ENCODE results near the gene CIITA.

The CIITA gene

DNA sequence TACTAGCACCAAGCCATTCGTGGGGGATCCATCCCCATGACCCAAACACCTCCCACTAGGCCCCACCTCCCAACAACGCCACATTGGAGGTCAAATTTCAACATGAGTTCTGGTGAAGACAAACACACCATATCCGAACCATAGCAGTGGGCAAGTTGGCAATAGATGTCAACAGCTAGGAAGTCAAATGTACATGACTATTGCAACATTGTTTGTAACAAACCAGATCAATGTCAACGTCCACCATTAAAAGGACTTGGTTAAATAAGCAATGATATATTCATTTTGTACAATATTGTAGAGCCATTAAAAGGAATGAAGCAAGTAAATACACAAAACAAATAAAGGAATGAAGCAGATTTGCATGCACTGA is 26.5 kb upstream of the CIITA start:
- DNase-seq: no peak

DNA sequence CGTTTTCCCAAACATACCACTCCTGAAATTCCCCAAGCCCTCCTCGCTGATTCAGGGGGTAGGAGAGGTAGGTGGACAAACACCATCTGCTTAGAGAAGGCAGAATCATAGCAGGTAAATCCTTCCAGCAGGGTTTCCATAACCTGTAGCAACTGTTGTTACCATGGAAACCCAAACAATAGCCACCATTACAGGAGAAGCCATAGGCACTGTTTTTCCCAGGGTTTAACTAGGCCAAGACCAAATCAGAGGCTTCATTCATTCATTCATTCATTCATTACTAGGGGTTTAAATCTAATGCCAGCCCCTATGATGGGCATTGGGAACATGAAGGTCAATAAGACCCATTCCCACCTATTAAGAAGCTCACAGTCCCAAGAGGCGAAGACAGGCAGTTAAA is 25.5 kb upstream of the CIITA start:
- no peak for DNase-seq

DNA sequence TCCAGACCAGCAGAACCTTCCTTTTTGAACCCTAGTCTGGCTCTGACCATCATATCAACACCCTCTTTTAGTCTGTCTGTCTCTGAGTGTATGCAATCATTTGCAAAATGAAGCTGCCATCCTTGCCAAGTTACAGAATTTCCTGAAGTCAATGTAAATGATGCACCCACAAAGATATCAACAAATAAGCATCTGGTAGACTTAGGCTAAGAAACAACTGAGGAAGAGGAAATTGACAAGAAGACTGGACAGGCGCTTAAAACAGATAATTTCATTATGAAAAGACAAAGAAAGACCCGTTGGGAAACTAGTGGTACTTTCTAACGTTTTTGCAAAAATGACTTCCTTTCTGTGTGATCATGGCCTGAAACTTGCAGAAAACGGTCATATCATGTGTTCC is 24.7 kb upstream of the CIITA start:
- no peak for DNase-seq

DNA sequence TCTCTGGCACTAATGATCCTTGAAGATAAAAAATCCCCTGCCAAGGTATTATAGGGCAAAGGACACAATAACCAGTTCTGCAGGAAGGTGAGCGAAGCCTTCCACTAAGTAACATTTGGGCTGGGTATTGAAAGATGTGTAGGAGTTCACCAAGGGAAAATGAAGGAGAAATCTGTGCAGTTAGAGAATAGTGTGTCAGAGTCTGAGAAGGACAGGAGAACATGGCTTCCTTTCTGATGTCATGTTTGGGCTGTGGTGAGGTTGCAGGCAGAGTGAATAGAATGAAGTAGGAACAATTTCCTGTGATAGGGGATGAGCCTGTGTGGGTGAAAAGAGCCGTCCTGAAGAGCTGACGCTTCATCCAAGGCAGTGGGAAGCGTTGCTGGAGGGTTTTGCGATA is 24.1 kb upstream of the CIITA start:
- DNase-seq: no peak

DNA sequence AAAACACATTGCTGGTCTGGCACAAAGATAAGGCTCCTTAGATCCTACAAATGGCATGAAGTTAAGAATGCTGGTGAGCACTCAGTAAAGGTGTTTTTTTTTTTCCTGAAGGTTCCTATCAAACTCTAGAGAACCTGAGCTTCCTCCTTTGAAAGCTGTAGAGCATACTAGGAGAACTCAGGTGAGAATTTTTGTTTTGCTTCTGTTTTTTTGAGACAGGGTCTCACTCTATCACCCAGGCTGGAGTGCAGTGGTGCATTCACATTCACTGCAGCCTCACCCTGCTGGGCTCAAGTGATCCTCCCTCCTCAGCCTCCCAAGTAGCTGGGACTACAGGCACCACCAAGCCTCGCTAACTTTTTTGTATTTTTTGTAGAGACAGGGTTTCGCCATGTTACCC is 21.0 kb upstream of the CIITA start:
- no peak for DNase-seq

DNA sequence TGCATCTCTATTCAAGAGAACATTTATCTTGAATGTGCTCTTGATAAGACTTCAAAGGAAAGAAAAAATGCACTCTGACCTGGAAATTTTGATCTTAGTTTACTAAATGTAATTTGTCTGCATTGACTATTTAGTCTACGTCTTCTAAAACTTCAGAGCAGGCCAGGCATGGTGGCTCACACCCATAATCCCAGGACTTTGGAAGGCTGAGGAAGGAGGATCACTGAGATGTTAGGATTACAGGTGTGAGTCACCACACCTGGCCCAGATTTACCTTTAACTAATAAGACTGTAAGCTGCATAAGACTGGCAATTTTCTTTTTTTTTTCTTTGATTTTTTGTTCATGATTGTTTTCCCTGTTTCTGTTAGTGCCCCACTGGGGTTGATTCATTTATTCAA is 18.8 kb upstream of the CIITA start:
- DNase-seq: no peak

DNA sequence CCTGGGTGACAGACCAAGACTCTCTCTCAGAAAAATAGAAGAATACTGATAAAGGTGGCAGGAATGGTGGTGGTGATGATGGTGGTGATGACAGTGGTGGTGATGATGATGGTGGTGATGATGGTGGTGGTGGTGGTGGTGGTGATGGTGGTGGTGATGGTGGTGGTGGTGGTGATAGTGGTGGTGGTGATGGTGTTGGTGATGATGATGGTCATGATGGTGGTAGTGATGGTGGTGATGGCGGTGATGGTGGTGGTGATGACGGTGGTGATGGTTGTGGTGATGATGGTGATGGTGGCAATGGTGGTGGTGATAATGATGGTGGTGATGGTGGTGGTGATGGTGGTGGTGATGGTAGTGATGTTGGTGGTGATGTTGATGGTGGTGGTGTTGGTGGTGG is 18.0 kb upstream of the CIITA start:
- no peak for DNase-seq

DNA sequence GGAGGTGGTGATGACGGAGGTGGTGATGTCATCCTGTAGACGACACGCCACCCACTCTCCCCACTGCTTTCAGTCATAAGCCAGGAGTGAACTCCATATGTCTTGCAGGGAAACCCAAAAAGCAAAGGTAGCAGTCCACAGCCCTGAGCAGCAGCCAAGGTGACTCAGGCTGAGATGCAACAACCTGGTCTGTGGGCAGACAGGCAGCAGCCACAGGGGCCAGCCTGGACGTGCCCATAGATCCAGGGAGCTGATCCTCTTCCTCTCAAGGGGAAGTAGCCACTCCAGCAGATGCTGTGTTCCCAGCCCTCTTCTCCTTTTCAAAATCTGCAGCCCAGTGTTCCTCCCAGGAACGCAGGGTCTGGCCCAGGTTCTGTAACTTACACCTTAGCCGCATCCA is 17.3 kb upstream of the CIITA start:
- DNase-seq: no peak

DNA sequence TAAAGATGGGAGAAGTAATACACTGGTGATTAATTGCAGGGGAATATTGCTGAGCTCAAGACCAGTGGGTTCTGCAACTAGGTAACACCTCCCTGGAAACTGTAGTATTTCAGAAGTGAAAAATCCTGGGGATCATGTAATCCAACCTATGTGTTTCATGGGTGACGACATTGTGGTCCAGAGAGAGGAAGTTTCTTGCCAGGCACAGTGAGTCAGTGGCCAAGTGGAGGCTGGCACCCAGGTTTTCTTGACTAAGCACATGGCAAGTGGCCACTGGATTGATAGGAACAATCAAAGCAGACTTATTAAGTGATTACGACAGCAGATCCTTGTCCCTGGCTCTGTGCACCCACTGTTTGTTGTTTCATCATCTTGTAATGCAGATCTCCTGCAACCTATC is 14.6 kb upstream of the CIITA start:
- no peak for DNase-seq

DNA sequence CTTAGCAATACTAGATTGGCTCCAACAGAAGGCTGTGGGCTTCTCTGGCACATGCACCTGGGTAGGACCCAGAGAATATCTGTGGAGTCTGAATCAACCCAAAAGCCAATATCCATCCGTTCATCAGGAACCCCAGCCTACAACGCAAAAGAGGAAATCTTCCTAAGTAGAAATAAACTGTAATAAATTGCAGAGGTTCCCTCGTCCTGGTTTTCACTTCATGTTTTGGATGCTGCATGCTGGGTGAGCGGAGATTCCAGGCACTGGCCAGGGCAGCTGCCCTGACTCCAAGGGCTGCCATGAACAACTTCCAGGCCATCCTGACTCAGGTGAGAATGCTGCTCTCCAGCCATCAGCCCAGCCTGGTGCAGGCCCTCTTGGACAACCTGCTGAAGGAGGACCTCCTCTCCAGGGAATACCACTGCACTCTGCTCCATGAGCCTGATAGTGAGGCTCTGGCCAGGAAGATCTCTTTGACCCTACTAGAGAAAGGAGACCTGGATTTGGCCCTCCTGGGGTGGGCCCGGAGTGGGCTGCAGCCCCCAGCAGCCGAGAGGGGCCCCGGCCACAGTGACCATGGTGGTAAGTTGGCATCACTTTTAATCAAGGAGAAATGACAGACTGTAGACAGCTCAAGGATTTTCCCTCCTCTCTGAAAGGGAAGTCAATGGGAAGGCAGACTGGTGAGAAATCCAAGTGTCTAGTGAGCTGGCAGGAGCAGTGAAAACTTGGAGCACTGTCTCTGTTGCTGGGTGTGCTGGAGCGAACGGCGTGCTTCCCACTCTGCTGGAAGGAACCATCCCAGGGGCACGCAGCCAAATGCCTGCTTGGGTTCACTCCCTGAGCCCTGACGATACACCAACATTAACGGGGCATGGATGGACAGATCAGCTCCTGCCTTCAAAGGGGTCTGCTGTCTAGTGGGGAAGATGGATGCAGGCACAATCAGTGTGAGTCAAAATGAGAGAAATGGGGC is 10.7 kb upstream of the CIITA start:
- DNase-seq: no peak

DNA sequence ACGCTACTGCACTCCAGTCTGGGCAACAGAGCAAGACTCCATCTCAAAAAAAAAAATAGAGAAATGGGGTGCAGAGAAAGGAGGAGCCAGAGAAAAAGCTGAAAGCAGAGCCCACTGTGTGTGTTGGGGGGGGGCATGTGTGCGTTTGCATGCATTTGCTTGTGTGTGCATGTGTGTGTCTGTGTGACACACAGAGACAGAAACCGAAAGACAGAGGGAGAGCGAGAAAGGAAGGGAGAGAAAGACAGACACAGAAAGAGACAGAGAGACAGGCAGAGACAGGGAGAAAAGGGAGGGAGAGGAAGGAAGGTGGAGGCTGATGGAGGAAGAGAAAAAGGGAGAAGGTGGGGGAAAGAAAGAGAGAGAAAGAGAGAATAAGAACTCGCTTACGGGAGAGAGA is 9.8 kb upstream of the CIITA start:
- DNase-seq: no peak

DNA sequence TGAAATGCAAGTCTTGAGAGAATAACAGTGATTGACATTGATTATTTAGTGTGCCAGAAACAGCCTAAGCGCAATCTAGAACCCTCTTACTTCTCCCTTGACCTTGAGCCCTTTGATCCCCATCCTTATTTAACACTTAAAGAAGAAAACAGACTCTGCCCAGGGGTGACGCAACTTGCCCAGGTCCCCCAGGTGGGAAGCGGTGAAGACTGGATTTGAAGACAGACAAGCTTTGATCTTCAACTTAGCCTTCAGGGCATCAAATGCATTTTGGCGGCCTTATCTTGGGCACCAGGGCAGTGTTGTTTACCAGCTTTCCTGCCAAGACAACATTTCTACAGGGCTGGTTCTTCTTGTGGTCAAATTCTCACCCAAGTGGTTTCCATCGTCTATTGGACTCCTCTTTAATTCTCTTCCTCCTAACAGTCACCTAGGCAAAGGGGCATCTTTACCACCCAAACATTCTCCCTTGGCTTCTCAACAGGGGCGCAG is 8.9 kb upstream of the CIITA start:
- no peak for DNase-seq

DNA sequence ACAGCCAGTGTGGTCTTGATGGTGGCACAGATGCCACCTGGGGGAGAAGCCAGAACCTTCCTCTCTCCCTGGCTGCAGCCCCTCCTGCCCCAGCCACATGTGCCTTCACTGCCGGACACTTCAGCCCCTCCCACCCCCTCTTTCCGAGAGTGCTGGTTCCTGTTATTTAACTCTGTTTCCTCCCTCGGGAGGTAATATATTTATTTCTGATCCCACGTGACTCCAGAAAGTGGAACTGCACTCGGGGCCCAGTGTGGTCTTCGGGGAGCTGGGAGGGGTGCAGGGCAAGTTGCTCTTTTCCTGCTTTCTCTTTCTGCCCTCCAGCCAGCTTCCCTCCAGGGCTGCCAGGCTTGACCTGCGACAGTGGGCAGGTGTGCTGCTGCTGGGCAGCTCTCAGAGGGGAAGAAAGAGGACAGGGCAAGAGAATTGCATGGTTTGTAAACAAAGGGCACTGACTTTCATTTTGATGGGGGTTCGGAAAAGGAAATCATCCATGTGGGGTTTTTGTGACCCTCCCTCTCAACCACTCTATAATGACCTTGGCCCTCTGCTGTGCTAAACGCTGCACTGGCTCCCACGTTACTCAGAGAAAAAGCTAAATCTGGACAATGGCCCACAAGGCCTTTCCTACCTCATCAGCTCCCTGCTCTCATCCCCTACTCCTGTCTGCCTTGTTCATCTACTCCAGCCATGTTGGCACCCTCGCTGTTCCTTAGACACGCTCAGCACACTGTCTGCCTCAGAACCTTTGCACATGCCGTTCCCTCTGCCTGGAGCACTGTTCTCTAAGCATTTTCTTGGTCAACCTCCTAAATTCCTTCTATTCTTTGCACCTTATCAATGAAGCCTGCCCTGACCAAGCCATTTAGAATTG is 8.2 kb upstream of the CIITA start:
- no peak for DNase-seq

DNA sequence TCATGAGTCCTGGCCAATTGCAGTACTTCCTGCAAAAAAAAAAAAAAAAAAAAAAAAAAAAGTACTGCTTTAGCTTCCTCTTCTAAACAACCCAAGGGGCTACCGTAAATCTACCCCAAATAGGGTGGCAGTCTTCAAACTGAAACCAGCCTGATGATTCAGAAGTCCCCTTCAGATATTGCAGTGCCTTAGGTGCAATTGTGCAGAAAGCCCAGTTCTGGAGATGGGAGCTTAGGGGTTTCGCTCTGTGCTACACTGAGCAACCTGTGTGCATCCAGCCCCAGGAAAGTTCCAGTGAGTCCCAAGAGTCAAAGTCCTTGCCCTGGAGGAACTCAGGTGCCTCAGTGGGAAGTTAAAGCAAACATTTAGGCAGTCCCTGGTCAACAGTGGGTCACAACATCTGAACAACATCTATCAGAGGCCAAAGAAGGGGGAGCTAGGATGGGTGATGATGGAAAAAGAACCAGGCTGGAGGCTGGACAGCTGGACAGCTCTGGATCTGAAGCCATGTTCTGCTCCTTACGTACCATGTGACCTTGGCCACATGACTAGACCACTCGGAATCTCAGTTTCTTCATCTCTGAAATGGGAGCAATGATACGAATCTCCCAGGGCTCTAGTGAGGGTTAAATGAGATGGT is 6.7 kb upstream of the CIITA start:
- DNase-seq: no peak

DNA sequence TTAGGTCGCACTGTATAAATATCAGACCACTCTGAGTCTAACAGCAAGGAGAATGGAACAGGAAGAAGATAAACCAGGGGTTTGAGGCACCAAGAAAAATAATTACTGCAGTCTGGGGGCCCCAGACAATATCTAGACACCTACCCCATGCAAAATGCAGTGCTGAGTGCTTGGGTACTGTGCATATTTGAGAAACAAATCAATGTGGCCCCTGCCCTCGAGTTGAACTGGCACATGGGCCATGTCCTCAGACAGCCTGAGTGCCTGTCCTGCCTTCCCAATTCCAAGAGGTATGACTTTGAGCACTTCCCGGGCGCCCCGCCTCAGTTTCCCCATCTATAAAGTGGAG is 6.2 kb upstream of the CIITA start:
- DNase-seq: no peak

DNA sequence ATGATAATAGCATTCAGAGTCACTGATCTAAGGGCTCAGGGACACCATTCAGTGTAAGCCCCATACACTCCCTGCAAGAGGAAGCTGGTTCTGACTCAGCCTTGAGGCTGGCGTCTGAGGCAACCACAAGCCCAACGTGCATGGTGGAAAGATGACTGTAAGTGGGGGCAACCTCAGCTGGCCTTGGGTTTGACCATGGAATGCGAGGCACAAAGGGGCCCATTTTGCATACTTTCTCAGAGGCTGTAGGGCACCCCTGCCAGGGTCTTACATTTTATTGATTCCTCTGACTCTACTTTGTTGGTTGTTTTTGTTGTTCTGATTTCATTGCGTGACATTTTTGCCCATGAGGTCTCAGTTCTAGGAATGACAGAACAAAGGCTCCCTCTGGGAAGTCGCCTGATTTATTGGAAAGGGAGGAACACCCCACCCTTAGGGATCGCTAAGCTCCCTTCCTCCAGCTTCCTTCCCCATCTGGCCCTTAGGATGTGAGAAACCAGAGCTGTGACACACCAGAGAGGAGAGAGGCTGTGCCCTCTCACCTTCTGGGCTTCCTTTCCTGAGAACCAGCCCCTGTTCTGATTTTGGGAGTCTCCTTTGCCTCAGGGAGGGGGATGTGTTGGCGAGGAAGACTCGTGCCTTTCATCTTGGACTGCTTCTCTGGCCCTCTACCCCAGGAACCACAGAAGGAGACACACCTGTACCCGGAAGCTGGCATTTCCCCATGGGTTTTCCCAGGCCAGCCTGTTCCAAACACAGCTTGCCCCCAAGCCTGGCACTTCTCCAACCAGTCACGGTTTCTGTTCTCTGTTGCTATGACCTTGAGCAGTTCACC is 5.6 kb upstream of the CIITA start:
- DNase-seq: no peak

DNA sequence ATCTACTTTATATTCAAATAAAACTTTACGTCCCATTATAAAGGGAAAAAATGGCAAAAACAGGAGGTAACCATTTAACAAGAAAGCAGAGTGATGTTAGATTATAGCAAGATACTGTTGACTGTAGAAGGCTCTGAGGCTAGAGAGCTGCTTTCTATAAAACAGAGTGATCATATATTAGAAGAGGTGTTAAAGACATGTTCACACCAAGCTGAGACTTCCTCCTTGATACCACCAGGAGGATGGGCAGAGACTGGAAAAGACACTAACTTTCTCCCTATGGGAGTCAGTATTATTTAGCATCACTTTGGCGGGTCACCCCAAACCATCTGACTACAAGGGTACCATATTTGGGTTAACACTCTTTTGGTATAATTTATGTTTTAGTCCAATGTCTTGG is 687 bp upstream of the CIITA start:
- no peak for DNase-seq

DNA sequence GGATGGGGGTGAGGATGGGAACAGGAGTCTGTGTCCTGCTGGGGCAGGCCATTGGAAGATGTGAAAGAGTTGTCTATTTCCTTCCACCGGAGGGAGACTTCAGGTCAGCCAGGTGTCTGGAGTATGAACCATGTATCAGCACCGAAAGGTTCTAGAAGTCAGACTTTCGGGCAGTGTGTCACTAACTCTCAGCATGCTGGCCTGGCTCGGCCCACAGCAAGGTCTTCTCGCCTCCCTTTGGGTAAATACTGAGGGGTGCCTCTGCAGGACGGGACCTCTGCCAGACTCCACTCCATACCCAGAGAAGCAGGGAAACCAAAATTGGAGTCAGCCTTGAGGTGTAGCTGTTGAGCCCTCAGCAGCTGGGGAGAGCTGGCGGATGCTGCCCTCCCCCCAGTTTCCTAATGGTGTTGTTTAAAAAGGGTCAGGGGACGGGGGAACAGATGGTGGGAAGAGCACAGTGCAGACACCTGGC is 507 bp downstream of the CIITA start:
- DNase-seq: no peak

DNA sequence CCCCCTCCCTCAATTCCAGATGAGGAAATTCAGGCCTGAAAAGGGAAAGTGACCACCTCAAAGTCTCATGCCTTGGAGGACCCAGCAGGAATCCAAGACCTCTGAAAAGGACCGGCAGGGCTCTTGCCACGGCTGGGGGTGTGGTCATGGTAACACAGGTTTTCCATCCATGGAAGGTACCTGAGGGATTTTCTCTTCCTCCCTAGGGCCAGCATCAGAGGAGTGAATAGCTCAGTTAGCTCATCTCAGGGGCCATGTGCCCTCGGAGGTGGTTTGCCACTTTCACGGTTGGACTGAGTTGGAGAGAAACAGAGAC is 1.3 kb downstream of the CIITA start:
- no peak for DNase-seq

DNA sequence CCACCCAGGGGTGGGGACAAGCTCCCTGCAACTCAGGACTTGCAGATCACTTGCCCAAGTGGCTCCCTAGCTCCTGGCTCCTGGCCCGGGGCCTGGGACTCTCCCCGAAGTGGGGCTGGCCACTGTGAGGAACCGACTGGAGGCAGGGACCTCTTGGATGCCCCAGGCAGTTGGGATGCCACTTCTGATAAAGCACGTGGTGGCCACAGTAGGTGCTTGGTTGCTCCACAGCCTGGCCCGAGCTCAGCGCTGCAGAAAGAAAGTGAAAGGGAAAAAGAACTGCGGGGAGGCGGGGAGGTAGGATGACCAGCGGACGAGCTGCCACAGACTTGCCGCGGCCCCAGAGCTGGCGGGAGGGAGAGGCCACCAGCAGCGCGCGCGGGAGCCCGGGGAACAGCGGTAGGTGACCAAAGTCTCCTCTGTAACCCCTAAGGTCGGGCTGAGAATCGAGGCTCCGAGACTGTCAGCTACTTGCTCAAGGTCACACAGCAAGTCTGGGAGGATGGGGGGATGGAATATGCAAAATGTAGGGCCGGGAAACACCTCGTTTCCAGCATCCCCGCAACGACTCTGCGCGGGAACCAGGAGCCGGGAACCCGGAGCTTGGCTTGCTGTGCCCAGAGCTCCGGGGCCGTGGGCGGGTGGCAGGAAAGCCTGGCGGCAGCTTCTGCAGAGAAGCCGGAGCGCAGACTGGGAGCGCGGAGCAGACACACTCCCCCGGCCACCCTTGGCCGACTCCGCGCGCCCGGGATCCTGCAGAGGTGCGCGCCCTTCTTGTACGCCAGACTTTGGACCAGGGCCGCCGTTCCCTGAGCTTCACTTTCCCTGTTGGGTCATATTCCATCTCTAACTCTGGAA is 1.9 kb downstream of the CIITA start:
- no peak for DNase-seq

All from NCI-H2107 (cell line).